Posterior cingulate gyrus (tissue), 11 donors: ENCODE data around the gene FLYWCH1.
A peak's percentile ranks its signal among the peaks of the same experiment; 100 is the strongest.
"Not testable (repeated sequence)": the region's sequence is repeated elsewhere in the genome, so short reads cannot be mapped to it uniquely, and the experiment has no call there.

Experiments used
- DNase-seq, 10 donors: peaks; one replicate each; pipeline versions ENCODE4 v3.0.0 to v3.0.0-alpha.2; 2020 to 2021; ENCODE audit warnings: mixed read lengths in 3 of 10
- intact Hi-C: fragments of 100-400 bp; cut with DNase I; formaldehyde crosslinking; loops from one replicate; pipeline ENCODE4 v1.15.1; 2023

The FLYWCH1 gene

DNA sequence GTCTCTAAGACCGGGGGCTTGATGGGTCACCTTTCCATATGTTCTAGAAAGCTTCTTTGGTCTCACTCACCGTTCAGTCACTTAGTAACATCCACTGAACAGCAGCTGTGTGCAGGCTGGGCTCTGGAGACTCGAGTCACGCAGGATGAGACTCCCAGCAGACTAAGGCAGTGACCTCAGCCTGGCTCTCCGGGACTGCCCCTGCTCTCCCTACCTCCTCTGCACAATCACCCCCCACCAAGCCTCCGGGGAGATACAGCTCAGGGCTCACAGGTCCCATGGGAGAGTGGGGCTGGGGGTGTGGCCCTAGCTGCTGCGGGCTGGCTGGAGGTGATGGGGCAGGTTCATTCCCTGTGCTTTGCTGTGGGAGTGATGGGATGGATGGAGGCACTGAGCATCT is 14.6 kb upstream of the FLYWCH1 start:
- DNase-seq, result peak in 1 of 10 donors; percentile 39
- intact Hi-C loops, result no loop called here

DNA sequence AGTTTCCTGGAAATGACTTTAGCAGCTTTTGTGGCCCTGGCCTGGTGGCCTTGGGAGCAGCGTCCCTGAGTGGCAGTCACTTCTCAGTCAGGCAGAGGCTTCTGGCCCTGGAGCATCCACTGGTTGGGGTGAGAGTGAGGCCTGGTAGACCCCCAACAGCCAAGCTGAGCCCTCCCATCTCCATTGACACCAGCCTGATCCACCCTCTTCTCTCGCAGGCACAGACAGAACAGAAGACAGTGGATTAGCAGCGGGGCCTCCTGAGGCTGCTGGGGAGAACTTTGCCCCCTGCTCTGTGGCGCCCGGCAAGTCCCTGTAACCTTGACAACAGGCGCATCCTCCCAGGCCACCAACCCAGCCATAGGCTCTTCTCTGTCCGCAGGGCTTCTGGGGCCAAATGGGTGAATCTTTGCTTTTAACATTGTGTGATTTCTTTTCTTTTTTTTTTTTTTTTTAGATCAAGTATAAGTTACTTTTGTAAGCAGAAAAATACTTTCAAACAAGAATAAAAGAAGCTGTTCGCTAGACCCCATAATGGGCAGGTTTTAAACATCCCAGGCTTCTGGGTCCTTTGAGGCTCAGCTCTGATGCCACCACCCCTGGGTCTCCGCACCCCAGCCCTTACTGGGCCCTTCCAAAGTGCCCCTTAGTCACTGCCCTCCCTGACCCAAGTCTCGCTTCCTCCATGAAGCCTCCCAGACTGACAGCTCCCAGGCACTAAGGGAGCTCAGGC is 12.7 kb upstream of the FLYWCH1 start:
- DNase-seq, result peak in 1 of 10 donors; percentile 63
- intact Hi-C loops, result no loop called here

DNA sequence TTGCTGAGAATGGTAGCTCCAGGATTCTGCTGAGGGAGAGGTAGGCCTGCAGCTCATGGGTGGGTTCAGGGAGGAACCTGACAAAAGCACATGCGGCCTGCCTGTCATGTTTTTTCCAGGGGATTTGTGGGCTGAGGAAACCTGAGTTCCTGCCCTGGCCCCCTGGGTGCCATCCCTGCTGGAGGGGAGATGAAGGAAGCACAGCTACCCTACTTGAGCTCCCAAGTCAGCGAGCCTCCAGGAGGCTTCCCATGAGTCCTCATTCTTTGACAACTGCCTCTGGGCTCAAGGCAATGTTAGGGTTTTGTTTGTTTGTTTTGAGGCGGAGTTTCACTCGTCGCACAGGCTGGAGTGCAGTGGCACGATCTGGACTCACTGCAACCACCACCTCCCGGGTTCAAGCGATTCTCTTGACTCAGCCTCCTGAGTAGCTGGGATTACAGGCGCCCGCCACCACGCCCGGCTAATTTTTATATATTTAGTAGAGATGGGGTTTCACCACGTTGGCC is 12.1 kb upstream of the FLYWCH1 start:
- intact Hi-C loops, result no loop called here
- DNase-seq, result peak in 1 of 10 donors; percentile 44

DNA sequence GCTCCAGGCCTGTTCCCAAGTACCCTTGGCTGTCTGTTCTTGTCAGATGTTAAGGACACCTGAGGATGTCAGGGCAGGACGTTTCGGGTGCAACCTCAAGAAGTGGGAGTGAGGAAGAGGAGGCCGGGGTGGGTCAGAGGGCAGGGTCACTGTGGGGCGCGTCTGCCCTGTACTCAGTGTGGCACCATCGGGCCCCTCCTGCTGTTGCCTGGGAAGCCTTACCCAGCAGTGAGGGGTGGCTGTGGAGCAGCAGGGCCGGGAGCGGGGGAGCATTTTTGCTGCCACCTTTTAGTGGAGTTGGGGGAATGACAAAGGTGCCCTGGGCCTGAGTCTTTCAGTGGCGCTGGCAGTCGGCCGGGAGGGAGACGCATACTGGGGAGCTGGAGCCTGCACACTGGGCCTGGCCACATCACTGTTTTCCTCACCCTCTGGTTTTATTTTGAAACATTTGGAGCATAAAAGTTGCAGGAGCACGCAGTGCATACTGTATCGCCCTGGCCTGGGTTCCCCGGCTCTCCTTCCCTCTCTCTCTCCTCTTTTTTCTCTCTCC is 11.1 kb upstream of the FLYWCH1 start:
- intact Hi-C loops, result no loop called here
- DNase-seq, result peak in 2 of 10 donors; percentile 50 to 70

DNA sequence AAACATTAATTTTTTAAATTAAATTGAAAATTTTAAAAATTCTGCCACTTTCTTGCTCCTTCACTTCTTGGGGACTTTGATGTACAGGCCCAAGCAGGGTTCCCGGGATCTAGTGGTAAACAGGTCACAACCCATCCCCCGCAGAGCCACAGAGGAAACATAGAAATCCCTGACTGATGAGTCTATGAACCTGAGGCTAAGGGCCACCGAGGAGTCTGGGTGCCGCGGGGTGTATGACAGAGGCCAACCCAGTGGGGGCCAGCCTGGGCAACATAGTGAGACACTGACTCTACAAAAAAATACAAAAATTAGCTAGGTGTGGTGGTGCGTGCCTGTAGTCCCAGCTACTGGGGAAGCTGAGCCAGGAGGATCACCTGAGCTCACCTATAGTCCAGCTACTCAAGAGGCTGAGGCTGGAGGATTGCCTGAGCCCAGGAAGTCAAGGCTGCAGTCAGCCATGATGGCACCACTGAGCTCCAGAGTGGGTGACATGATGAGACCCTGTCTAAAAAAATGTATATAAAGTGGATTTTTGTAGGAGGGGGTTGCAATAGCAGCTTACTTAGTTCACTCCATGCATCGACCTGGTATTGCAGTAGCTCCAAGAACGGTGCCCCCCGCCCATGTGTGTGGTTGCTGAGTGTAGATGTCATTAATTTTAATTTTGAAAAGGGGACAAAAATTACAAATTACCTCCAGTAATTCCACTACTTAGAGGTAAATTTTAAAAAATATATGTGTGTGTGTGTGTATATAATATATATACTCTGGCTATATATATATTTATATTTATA is 9.2 kb upstream of the FLYWCH1 start:
- intact Hi-C loops, result no loop called here
- DNase-seq, result peak in 2 of 10 donors; percentile 40 to 61

DNA sequence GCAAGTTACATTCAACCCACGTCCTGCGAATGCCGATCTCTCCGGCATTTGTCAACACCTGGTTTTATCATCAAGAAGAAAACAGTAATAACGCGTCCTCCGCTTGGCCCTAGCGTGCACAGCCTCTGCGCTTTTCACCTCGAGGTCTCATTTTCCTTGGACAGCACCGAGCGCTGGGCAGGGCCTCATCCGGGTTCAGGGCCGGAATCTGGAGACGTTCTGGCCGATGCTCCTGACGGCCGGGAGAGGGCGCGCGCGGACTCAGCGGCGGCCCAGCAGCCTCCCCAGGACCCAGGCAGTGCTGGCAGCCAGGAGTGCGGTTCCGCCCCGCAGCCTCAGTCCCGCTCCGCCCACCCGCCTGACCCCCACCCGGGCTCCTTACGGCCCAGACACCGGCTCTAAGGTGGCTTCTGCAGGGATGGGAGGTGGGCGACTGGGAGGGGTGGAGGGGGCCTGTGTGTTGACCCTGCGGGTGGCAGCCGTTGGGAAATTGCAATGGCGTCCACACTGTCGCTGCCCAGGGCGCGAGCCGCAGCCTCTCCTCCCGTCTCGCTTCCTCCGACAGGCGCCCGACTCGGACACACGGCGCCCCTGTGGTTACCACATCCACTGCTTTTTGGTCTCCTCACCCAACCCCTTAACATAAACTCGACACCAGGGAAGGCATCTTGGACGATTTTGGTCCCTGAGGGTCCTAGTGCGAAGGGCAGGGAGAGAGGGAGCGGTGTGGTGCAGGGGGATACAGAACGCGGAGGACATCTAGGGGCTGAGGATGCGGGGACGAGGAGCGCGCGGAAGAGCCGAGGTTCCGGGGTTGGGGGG is 7.4 kb upstream of the FLYWCH1 start:
- peak; percentile 76 to 98 (median 86) for DNase-seq
- intact Hi-C loops, result loop anchor here (2.0 kb wide), 1 partner anchor 22 kb away; the partner anchor contains the start of gene FLYWCH2

DNA sequence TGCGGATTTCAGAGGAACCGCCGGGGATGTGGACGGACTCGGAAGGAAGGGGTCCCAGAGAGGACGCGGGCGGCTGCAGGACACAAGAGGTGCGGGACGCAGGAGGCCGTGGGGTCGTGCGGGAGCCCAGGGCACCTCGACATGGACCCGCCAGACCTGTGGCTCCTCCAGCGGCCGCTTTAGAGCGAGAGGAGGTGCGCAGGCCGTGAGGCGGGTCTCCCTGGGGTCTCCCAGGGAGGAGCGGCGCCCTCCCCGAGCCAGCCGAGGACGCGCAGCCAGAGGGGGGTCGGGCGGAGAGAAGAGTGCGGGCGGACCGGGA is 6.8 kb upstream of the FLYWCH1 start:
- peak in 4 of 10 donors; percentile 24 to 73 (median 26) for DNase-seq
- intact Hi-C loops, result loop anchor here (2.0 kb wide), 1 partner anchor 22 kb away; the partner anchor contains the start of gene FLYWCH2

DNA sequence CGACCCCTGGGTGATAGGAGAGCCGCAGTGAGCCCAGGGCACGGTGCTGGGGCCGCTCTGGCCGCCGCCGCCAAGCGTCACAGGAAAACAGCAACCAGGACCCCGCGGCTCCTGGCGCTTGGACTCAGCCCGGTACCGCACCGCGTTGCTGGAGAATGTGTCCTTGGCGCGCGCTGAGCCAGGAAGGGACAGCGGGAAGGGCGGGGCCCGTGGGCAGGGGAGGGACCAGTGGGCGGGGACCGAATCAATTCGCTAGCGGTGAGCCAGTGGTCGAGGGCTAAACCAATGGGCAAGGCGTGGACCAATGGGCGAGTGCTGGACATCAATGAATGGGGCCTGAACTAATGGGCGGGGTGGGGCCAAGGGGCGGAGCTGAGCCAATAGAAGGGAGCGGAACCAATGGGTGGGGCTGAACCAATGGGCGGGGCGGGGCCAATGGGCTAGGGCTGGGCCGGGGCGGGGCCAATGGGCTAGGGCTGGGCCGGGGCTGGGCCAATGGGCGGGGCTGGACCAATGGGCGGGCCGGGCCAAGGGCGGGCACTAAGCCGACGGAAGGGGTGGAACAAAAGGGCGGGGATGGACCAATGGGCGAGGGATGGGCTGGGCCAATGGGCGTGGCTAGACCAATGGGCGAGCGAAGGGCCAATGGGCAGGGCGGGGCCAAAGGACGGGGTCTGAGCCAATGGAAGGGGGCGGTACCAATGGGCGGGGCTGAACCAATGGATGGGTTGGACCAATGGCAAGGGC is 6.3 kb upstream of the FLYWCH1 start:
- intact Hi-C loops, result loop anchor here (2.0 kb wide), 1 partner anchor 23 kb away; the partner anchor contains the start of gene FLYWCH2
- DNase-seq, result peak; percentile 99 to 100 (median 100)

DNA sequence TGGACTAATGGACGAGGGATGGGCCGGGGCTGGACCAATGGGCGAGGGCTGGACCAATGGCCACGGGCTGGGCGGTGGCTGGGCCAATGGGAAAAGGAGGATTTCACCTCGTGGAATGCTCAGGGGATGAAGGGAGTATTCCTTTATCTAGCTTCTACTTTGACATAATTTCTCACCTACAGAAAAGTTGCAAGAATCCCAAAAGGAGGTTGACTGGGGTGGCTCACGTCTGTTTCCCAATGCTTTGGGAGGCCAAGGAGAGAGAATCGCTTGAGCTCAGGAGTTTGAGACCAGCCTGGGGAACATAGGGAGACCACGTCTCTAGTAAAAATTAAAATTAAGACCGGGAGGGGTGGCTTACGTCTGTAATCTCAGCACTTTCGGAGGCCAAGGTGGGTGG is 5.7 kb upstream of the FLYWCH1 start:
- intact Hi-C loops, result loop anchor here (2.0 kb wide), 1 partner anchor 23 kb away; the partner anchor contains the start of gene FLYWCH2
- DNase-seq, result no peak

DNA sequence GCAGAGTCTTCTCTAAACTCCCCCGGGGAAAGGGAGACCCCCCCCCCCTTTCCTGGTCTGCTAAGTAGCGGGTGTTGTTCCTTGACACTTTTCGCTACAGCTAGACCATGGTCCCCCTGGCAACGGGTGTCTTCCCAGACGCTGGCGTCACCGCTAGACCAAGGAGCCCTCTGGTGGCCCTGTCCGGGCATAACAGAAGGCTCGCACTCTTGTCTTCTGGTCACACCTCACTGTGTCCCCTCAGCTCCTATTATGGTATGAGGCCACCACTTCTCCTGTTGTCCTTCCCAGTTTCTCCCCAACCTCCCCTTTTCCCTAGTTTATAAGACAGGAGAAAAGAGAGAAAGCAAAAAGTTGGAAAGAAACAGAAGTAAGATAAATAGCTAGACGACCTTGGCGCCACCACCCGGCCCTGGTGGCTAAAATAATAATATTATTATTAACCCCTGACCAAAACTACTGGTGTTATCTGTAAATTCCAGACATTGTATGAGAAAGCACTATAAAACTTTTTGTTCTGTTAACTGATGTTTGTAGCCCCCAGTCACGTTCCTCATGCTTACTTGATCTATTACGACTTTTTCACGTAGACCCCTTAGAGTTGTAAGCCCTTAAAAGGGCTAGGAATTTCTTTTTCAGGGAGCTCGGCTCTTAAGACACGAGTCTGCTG is 4.5 kb upstream of the FLYWCH1 start:
- intact Hi-C loops, result not testable (repeated sequence)
- DNase-seq, result peak in 6 of 10 donors; percentile 38 to 88 (median 55)

DNA sequence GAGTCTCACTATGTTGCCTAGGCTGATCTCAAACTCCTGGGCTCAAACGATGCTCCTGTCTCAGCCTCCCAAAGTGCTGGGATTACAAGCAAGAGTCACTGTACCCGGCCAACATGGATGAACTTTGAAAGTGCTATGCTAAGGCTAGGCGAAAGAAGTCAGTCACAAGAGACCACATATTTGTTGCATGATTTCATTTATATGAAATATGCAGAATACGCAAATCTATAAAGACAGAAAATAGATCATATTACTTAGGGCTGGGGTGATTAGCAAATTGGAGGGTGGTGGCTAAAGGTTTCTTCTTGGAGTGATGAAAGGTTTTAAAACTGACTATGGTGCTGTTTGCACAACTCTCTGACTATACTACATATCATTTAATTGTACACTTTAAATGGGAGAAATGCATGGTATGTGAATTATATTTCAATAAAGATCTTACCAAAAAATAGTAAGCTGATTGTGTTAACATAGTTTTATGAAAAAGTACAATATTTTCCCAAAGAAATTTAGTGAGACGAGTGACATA is 1.2 kb upstream of the FLYWCH1 start:
- intact Hi-C loops, result loop anchor here (5.0 kb wide), 1 partner anchor 72 kb away; the partner anchor contains the start of gene PKMYT1
- no peak for DNase-seq

DNA sequence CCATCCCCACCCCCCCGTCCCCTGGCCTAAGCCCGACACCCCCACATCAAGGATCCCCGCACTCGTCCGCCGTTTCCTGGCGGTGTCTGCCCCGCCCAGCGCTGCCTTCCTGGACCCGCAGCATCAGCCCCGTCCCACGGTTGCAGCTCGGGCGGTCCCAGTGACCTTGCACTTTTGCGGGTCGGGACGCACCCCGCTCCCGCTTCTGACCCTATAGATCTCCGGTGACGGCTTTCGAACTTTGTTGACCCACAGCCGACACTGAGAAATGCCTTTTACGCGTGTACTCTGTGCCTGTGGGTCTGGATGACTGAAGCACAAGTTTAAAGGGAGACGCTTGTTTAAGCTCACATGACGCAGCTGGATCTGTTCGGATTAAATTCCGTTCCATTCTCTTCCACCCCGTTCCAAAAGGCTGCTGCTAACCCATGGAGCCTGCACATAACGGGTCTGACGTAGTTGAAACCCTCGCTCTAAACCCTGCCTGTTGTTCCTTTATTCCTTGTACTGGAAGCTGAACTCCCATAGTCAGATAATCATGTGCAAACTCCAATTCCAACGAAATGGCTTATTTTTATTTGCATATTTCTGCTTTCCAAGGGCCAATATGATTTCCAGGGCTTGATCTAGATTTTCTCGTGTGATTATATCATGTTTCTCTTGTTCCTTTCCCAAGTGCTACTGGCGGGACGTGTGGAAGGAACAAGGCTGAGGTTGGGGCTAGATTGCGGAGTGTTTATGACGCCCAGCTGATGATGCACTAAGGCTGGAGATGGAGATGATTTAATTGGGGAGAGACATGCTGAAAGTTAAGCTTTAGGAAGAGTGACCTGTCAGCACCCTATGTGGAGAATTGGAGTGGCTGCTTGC is 834 bp downstream of the FLYWCH1 start:
- intact Hi-C loops, result loop anchor here (5.0 kb wide), 1 partner anchor 70 kb away; the partner anchor contains the start of gene PKMYT1
- DNase-seq, result peak in 5 of 10 donors; percentile 15 to 84 (median 38)

DNA sequence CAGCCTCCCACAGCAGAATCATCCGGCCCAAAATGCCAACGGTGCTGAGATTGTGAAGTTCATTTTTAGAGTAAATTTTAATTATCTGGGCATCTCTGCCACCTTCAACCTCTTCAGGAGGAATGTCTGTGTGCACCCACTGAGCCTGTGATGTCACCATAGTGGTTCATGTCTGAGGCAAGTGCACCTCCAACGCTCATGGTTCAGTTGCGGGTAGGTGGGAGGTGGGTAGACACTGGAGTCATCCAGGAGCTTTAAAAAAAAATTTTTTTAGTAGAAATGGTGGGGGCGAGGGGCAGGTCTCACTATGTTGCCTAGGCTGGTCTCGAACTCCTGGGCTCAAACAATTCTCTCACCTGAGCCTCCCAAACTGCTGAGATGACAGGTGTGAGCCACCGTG is 1.9 kb downstream of the FLYWCH1 start:
- intact Hi-C loops, result loop anchor here (5.0 kb wide), 1 partner anchor 69 kb away; the partner anchor contains the start of gene PKMYT1
- peak in 2 of 10 donors; percentile 48 to 61 for DNase-seq

DNA sequence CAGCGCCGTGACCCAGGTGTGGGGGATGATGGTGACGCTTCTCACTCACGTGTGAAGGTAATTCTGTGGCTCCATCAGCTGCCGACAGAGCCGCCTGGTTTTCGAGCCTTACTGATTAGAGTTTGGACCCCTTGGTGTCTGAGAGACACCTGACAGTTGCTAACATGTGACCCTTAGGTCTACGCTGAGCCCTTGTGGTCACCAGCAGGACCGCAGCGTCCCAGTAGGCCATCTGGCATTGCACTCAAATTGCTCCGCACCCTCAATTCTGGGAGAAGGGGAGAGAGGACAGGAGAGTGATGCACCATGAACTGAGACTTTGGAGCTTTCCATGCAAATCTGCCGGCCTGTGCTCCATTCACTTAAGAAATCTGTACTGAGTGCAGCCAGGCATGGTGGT is 2.5 kb downstream of the FLYWCH1 start:
- no peak for DNase-seq
- intact Hi-C loops, result loop anchor here (5.0 kb wide), 1 partner anchor 68 kb away; the partner anchor contains the start of gene PKMYT1

DNA sequence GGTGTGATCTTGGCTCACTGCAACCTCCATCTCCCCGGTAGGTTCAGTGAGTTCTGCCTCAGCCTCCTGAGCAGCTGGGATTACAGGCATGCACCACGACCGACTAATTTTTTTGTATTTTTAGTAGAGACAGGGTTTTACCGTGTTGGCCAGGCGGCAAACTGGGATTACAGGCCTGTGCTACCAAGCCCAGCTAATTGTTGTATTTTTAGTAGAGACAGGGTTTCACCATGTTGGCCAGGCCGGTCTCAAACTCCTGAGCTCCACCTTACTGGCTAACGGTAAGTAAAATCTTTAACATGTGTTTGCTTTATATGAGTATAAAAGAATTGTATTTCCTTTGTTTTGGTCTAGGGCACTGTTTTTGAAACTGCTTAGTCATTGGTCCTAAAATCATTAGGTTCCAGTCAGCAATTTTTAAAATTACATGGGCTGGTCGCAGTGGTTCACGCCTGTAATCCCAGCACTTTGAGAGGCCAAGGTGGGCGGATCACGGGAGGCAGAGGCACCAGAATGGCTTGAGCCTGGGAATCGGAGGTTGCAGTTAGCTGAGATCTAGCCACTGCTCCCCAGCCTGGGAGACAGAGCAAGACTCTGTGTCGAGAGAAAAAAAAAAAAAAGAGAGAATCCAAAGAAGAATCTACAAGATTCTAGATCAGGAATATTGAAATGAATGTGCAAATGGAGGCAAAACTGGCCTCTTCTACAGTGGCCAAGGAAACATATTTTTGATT is 3.6 kb downstream of the FLYWCH1 start:
- DNase-seq, result no peak
- intact Hi-C loops, result no loop called here

DNA sequence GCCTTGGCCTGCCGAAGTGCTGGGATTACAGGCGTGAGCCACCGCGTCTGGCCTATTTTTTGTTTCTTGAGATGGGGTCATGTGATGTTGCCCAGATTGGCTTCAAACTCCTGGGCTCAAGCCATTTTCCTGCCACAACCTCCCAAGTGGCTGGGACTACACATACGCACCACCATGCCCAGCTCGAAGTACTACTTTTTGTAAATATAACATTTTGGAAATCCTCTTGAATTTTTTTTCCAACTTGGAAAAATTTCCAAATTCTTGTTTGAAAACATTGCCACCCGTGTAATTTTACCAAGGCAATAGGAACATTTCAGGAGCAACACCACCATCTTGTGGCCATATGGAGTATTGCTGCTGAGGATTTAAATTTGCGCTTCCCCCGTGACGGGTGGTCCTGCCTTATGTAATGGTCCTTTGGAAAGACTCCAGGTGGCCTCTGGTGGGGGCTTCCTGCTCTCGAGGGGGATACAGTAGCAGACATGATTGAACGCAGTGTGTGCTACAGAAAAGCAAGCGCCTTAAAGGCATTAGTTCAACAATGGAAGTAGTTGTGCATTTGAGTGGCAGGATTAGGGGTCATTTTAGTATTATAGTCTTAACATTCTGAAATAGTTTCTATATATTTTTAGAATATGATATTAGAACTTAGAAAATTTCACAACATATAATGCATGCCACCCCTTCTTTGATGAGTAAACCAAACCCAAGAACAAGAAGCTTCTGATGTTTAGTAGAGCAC is 8.0 kb downstream of the FLYWCH1 start:
- intact Hi-C loops, result loop anchor here (2.0 kb wide), 1 partner anchor 45 kb away; no protein-coding TSS in a partner anchor
- DNase-seq, result peak in 4 of 10 donors; percentile 43 to 60 (median 54)
